Hepatocyte (in vitro differentiated cells): ENCODE data around the gene KCND3.

Experiments
- EZH2 ChIP-seq: fragments of 200-600 bp; sonication (generic); IDR thresholded peaks from 2 replicates; pipeline ENCODE4 v1.6.1; 2016; ENCODE audit warnings: antibody characterized with exemption, mild to moderate bottlenecking, borderline replicate concordance
- EZH2phosphoT487 ChIP-seq: fragments of 200-600 bp; sonication (generic); IDR thresholded peaks from one replicate; pipeline ENCODE4 v1.6.1; 2018; ENCODE audit warnings: antibody characterized with exemption, mild to moderate bottlenecking, low read depth, moderate library complexity; ENCODE audit not compliant: unreplicated experiment, severe bottlenecking
- TF ChIP-seq, protein P1 (sequence below): fragments of 200-600 bp; sonication (generic); IDR thresholded peaks from 2 replicates; pipeline ENCODE4 v1.5.1; 2016; ENCODE audit warnings: antibody characterized with exemption, mild to moderate bottlenecking; ENCODE audit not compliant: poor library complexity

DNA sequence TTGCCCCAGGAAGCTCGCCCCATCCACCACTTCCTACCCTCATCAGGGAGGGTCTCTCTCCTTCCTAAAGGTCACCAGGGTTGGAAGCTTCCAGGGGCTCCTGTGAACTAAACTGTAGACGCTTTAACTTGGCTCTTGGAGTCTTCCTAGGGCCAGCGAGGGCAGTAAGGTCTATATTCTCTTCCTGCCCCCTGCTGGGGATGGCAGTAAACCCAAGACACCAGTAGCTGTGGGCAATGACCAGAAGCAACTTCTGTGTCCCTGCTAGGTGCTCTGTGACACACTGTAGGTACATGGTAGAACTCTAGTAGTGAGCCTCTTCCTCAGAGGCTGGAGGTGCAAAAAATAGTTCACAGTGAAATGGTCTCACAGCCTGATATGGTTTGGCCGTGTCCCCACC, 30.0 kb downstream of the KCND3 start:
- TF ChIP-seq, protein P1, sequence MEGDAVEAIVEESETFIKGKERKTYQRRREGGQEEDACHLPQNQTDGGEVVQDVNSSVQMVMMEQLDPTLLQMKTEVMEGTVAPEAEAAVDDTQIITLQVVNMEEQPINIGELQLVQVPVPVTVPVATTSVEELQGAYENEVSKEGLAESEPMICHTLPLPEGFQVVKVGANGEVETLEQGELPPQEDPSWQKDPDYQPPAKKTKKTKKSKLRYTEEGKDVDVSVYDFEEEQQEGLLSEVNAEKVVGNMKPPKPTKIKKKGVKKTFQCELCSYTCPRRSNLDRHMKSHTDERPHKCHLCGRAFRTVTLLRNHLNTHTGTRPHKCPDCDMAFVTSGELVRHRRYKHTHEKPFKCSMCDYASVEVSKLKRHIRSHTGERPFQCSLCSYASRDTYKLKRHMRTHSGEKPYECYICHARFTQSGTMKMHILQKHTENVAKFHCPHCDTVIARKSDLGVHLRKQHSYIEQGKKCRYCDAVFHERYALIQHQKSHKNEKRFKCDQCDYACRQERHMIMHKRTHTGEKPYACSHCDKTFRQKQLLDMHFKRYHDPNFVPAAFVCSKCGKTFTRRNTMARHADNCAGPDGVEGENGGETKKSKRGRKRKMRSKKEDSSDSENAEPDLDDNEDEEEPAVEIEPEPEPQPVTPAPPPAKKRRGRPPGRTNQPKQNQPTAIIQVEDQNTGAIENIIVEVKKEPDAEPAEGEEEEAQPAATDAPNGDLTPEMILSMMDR = no peak
- TF ChIP-seq EZH2 = no peak
- no peak for TF ChIP-seq EZH2phosphoT487
